MCF 10A (cell line): ENCODE data around the gene RASIP1. TPM values are rescaled to one million over a fixed set of nuclear protein-coding genes. Genes with fewer than 3 reads are reported as not detected.
"Not testable (repeated sequence)": the region's sequence is repeated elsewhere in the genome, so short reads cannot be mapped to it uniquely, and the experiment has no call there.

Experiments used
- Bru-seq: library from RNA; stranded (reverse); fragments of 400-500 nt; gene quantifications from one replicate; lab custom pipeline; 2021; lab: Mats Ljungman, UMichigan
- BruChase-seq, 2 experiments: library from RNA; stranded (reverse); fragments of 400-500 nt; gene quantifications; one replicate each; lab custom pipeline; 2021; lab: Mats Ljungman, UMichigan
- BruUV-seq: library from RNA; stranded (reverse); fragments of 400-500 nt; replicated peaks from 2 replicates; lab custom pipeline; 2021; lab: Mats Ljungman, UMichigan
- CTCF ChIA-PET: fragments of 300-600 bp; sonication (Branson Sonifier 250); formaldehyde crosslinking; extraction: SDS; loops from one replicate; lab custom pipeline; 2021; ENCODE audit warnings: antibody characterized with exemption, inconsistent platforms; lab: Yijun Ruan, JAX
- POLR2A ChIA-PET: fragments of 300-600, 350-650 bp; sonication (Branson Sonifier 250); formaldehyde crosslinking; extraction: SDS; loops from one replicate; lab custom pipeline; 2020; ENCODE audit warnings: antibody characterized with exemption, inconsistent platforms; lab: Yijun Ruan, JAX
- DNase-seq: peaks from one replicate; pipeline ENCODE4 v3.0.0-alpha.2; 2018; ENCODE audit not compliant: unreplicated experiment
- H3K27ac Mint-ChIP-seq: one replicate; pipeline ENCODE4 v1.8.0; 2022; ENCODE audit warnings: mild to moderate bottlenecking, low read depth, mixed read lengths; ENCODE audit not compliant: unreplicated experiment
- H3K27me3 Mint-ChIP-seq: one replicate; pipeline ENCODE4 v1.8.0; 2022; ENCODE audit warnings: mixed read lengths; ENCODE audit not compliant: insufficient read depth, unreplicated experiment
- H3K36me3 Mint-ChIP-seq: one replicate; pipeline ENCODE4 v1.8.0; 2022; ENCODE audit warnings: mild to moderate bottlenecking, moderate library complexity, mixed read lengths; ENCODE audit not compliant: insufficient read depth, unreplicated experiment
- H3K4me1 Mint-ChIP-seq: one replicate; pipeline ENCODE4 v1.8.0; 2022; ENCODE audit warnings: mixed read lengths; ENCODE audit not compliant: insufficient read depth, unreplicated experiment
- H3K4me3 Mint-ChIP-seq: one replicate; pipeline ENCODE4 v1.8.0; 2022; ENCODE audit warnings: mild to moderate bottlenecking, moderate library complexity, mixed read lengths; ENCODE audit not compliant: unreplicated experiment
- H3K9me3 Mint-ChIP-seq: one replicate; pipeline ENCODE4 v1.8.0; 2022; ENCODE audit warnings: mixed read lengths; ENCODE audit not compliant: unreplicated experiment
- intact Hi-C: fragments of 100-400 bp; cut with micrococcal nuclease; formaldehyde crosslinking; loops from 2 replicates; pipeline ENCODE4 v1.14.1; 2022
- long read RNA-seq: library from polyadenylated mRNA; stranded (forward); transcript quantifications from one replicate; pipeline ENCODE4 v2.0.0, GENCODE V29; 2022
- total RNA-seq: library from RNA; stranded (reverse); gene quantifications from 2 replicates; pipeline ENCODE4 v1.2.3, GENCODE V29; 2022
- TF ChIP-seq, protein P1 (sequence below): fragments of 200-600 bp; IDR thresholded peaks from one replicate; pipeline ENCODE4 v1.8.0; 2022; ENCODE audit warnings: antibody characterized with exemption, mild to moderate bottlenecking; ENCODE audit not compliant: unreplicated experiment

The RASIP1 gene, protein sequence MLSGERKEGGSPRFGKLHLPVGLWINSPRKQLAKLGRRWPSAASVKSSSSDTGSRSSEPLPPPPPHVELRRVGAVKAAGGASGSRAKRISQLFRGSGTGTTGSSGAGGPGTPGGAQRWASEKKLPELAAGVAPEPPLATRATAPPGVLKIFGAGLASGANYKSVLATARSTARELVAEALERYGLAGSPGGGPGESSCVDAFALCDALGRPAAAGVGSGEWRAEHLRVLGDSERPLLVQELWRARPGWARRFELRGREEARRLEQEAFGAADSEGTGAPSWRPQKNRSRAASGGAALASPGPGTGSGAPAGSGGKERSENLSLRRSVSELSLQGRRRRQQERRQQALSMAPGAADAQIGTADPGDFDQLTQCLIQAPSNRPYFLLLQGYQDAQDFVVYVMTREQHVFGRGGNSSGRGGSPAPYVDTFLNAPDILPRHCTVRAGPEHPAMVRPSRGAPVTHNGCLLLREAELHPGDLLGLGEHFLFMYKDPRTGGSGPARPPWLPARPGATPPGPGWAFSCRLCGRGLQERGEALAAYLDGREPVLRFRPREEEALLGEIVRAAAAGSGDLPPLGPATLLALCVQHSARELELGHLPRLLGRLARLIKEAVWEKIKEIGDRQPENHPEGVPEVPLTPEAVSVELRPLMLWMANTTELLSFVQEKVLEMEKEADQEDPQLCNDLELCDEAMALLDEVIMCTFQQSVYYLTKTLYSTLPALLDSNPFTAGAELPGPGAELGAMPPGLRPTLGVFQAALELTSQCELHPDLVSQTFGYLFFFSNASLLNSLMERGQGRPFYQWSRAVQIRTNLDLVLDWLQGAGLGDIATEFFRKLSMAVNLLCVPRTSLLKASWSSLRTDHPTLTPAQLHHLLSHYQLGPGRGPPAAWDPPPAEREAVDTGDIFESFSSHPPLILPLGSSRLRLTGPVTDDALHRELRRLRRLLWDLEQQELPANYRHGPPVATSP
- total RNA-seq: 1.9 and 3.0 TPM in 2 replicates
- percentile 30 among the genes with signal in this experiment for Bru-seq, nascent RNA
- percentile 54 among the genes with signal in this experiment for BruChase-seq, experiment 1, labeled RNA remaining after a 6-hour chase
- BruChase-seq, experiment 2, labeled RNA remaining after a 2-hour chase: percentile 41 among the genes with signal in this experiment
- long read RNA-seq, partial matches to known transcripts: 1 of 4 reads
- long read RNA-seq, other reads (novel, unspliced or antisense): 3 of 4 reads

DNA sequence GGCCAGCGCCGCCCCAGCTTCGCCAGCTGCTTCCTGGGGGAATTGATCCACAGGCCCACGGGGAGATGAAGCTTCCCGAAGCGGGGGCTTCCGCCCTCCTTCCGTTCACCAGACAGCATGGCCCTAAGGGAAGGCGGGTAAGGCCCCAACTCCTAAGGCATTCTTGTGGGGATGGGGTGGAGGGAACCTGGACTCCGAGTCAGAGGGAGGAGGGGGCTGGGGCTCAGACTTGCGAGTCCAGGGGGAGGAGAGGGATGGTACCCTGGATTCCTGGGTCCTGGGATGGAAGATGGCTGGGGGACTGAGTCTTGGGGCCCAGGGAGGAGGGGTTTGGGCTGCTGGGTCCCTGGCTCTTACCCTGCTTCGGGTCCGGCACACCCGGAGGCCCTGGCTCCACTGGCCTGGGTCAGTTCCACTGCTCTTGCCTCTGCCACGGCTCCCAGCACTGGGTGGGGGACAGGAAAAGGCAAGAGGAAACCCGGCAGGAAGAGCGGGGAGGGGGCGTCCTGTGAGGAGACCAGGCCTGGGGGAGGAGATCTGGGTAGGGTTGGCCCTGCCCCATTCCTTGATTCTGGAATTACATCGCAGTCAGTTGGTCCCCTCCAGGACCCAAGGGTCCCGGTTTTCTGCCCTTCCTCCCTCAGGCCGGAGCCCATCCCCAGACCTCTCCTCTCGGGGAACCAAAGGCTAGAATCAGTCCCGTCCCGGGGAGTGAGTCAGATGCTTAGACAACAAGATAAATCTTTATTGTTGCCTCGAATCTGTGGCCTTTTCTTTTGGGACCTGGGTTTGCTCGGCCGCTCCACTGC lies at the start of gene RASIP1:
Gene RASIP1, minus strand, starts transcription at position 447 of the 809 bp plus-strand sequence. Its CDS starts 328 bp downstream, at position 119.
- CTCF ChIA-PET: interaction anchor here (0.6 to 1.6 kb wide), 5 partner anchors 11 to 344 kb away, joined by 3 to 9 read pairs (median 4); no protein-coding TSS in a partner anchor
- no peaks in the 10 kb centered on the region for H3K36me3 Mint-ChIP-seq
- H3K27ac Mint-ChIP-seq: no peak within 1 kb of the TSS
- POLR2A ChIA-PET: interaction anchor here (0.8 to 2.2 kb wide), 2 partner anchors 11 to 40 kb away, joined by 3 to 10 read pairs; no protein-coding TSS in a partner anchor
- H3K4me1 Mint-ChIP-seq: peaks cover 4% of the 10 kb centered on the region
- TF ChIP-seq, protein P1, sequence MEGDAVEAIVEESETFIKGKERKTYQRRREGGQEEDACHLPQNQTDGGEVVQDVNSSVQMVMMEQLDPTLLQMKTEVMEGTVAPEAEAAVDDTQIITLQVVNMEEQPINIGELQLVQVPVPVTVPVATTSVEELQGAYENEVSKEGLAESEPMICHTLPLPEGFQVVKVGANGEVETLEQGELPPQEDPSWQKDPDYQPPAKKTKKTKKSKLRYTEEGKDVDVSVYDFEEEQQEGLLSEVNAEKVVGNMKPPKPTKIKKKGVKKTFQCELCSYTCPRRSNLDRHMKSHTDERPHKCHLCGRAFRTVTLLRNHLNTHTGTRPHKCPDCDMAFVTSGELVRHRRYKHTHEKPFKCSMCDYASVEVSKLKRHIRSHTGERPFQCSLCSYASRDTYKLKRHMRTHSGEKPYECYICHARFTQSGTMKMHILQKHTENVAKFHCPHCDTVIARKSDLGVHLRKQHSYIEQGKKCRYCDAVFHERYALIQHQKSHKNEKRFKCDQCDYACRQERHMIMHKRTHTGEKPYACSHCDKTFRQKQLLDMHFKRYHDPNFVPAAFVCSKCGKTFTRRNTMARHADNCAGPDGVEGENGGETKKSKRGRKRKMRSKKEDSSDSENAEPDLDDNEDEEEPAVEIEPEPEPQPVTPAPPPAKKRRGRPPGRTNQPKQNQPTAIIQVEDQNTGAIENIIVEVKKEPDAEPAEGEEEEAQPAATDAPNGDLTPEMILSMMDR: no peak
- BruUV-seq: no TSS peak
- DNase-seq: no peak
- H3K9me3 Mint-ChIP-seq: no peaks in the 10 kb centered on the region
- peak within 1 kb of the TSS; percentile 33 for H3K4me3 Mint-ChIP-seq
- no peaks in the 10 kb centered on the region for H3K27me3 Mint-ChIP-seq
- intact Hi-C loops: no loop called here

- not testable (repeated sequence) for H3K27me3 Mint-ChIP-seq, DNase-seq, H3K36me3 Mint-ChIP-seq, H3K27ac Mint-ChIP-seq, H3K4me1 Mint-ChIP-seq, BruUV-seq, H3K4me3 Mint-ChIP-seq, H3K9me3 Mint-ChIP-seq
- CTCF ChIA-PET: interaction anchor here (0.6 to 11.9 kb wide), 19 partner anchors 8 to 204 kb away, joined by 3 to 337 read pairs (median 4); partner anchors contain the start of genes CA11 and HSD17B14
- POLR2A ChIA-PET: interaction anchor here (0.6 to 2.3 kb wide), 5 partner anchors 32 to 1080 kb away, joined by 3 to 28 read pairs (median 7); partner anchors contain the start of genes CA11 and FTL
- intact Hi-C loops: loop anchor here (10.0 kb wide), 1 partner anchor 417 kb away; no protein-coding TSS in a partner anchor
Measured at GRCh38 chr19:48787331-48787730, 46.9 kb upstream of the RASIP1 start.

DNA sequence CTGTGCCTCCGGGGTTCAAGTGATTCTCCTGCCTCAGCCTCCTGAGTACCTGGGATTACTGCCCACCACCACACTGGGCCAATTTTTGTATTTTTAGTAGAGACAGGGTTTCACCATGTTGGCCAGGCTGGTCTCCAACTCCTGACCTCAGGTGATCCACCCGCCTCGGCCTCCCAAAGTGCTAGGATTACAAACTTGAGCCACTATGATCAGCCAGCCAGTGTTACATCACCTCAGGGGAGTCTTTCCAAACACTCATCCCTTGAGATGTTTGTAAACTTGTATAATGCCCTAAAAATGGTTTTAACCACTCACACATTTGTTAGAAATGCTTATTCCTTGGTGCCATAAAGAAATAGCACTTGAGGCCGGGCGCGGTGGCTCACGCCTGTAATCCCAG lies 46.0 kb upstream of the RASIP1 start:
- ChIA-PET CTCF (interaction anchor here (0.6 to 11.9 kb wide), 5 partner anchors 9 to 321 kb away, joined by 3 to 337 read pairs (median 18); partner anchors contain the start of gene HSD17B14), POLR2A (interaction anchor here (0.7 kb wide), 1 partner anchor 86 kb away, joined by 4 read pairs; the partner anchor contains the start of gene PPP1R15A)
- H3K27ac Mint-ChIP-seq, H3K27me3 Mint-ChIP-seq, BruUV-seq, H3K4me1 Mint-ChIP-seq, H3K36me3 Mint-ChIP-seq, H3K9me3 Mint-ChIP-seq, DNase-seq, H3K4me3 Mint-ChIP-seq: not testable (repeated sequence)
- intact Hi-C loops: loop anchor here (10.0 kb wide), 1 partner anchor 418 kb away; no protein-coding TSS in a partner anchor

GRCh38 chr19:48784527-48784926 lies 44.1 kb upstream of the RASIP1 start:
- TF ChIP-seq, protein P1: no peak
- H3K36me3 Mint-ChIP-seq: no peaks in the 10 kb centered on the region
- ChIA-PET CTCF (interaction anchor here (1.2 to 3.8 kb wide), 4 partner anchors 11 to 169 kb away, joined by 3 to 20 read pairs (median 10); no protein-coding TSS in a partner anchor), POLR2A (interaction anchor here (0.7 to 1.2 kb wide), 2 partner anchors 58 to 60 kb away, joined by 3 read pairs; no protein-coding TSS in a partner anchor)
- no peaks in the 10 kb centered on the region for H3K27me3 Mint-ChIP-seq
- intact Hi-C loops: loop anchor here (10.0 kb wide), 1 partner anchor 420 kb away; no protein-coding TSS in a partner anchor
- no peak overlapping the region for H3K27ac Mint-ChIP-seq
- H3K4me1 Mint-ChIP-seq: peaks cover 8% of the 10 kb centered on the region
- DNase-seq: no peak
- no peaks in the 10 kb centered on the region for H3K9me3 Mint-ChIP-seq
- no peak overlapping the region for H3K4me3 Mint-ChIP-seq
- BruUV-seq: no TSS peak
